GM21528 (cell line): ENCODE data around the gene MYBPC1.
"Not testable (repeated sequence)": the region's sequence is repeated elsewhere in the genome, so short reads cannot be mapped to it uniquely, and the experiment has no call there.

Experiments used
- ATAC-seq: cut with Tn5 transposase; IDR thresholded peaks from one replicate; pipeline ENCODE4 v1.9.1; 2021; ENCODE audit warnings: mild to moderate bottlenecking, moderate library complexity; ENCODE audit not compliant: unreplicated experiment, low FRiP score

The MYBPC1 gene, protein sequence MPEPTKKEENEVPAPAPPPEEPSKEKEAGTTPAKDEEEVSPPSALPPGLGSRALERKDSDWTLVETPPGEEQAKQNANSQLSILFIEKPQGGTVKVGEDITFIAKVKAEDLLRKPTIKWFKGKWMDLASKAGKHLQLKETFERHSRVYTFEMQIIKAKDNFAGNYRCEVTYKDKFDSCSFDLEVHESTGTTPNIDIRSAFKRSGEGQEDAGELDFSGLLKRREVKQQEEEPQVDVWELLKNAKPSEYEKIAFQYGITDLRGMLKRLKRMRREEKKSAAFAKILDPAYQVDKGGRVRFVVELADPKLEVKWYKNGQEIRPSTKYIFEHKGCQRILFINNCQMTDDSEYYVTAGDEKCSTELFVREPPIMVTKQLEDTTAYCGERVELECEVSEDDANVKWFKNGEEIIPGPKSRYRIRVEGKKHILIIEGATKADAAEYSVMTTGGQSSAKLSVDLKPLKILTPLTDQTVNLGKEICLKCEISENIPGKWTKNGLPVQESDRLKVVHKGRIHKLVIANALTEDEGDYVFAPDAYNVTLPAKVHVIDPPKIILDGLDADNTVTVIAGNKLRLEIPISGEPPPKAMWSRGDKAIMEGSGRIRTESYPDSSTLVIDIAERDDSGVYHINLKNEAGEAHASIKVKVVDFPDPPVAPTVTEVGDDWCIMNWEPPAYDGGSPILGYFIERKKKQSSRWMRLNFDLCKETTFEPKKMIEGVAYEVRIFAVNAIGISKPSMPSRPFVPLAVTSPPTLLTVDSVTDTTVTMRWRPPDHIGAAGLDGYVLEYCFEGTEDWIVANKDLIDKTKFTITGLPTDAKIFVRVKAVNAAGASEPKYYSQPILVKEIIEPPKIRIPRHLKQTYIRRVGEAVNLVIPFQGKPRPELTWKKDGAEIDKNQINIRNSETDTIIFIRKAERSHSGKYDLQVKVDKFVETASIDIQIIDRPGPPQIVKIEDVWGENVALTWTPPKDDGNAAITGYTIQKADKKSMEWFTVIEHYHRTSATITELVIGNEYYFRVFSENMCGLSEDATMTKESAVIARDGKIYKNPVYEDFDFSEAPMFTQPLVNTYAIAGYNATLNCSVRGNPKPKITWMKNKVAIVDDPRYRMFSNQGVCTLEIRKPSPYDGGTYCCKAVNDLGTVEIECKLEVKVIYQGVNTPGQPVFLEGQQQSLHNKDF

DNA sequence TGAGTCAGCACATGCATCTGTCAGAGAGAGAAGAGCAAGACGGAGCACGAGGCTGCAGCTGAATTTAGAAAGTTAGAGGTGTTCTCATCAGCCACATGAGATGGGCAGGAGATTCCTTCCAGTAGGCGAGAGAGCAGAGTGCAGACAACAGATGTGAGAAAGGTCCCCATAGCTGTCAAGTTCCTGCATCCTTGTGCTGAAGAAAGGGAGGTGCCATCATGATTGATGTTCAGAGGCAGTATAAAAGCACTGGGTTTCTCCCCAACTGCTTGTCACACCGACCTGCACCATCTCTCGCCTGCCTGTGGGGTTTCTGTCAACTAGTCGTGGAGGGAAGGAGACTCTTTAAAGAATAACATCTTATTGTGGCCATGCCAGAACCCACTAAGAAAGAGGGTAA, at the start of gene MYBPC1:
Gene MYBPC1, plus strand, starts transcription at position 272 of the 400 bp plus-strand sequence. Its CDS starts 100 bp downstream, at position 372.
- no peak for ATAC-seq

GRCh38 chr12:101551362-101552114, 43.2 kb upstream of the MYBPC1 start:
- ATAC-seq, result no peak

GRCh38 chr12:101552277-101552676, 42.5 kb upstream of the MYBPC1 start:
- ATAC-seq, result no peak

DNA sequence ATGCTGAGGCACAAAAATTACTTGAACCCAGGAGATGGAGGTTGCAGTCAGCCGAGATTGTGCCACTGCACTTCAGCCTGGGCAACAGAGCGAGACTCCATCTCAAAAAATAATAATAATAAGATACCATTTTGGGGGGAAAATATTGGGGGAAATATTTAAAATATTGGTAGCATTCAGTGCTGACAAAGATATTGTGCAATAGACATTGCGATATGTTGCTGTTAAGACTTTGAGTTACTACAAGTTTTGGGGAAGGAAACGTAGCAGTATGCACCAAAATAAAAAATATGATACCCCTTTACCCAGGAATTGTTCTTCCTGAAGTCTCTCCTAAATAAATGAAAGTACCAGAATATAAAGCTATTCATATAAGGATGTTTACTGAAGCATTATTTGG, 37.7 kb upstream of the MYBPC1 start:
- no peak for ATAC-seq

DNA sequence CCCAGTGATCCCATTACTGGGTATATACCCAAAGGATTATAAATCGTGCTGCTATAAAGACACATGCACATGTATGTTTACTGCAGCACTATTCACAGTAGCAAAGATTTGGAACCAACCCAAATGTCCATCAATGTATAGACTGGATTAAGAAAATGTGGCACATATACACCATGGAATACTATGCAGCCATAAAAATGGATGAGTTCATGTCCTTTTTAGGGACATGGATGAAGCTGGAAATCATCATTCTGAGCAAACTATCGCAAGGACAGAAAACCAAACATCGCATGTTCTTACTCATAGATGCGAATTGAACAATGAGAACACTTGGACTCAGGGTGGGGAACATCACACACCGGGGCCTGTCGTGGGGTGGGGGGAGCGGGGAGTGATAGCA, 36.0 kb upstream of the MYBPC1 start:
- not testable (repeated sequence) for ATAC-seq

- ATAC-seq, result no peak
Observed at GRCh38 chr12:101563212-101563611, 31.6 kb upstream of the MYBPC1 start.

DNA sequence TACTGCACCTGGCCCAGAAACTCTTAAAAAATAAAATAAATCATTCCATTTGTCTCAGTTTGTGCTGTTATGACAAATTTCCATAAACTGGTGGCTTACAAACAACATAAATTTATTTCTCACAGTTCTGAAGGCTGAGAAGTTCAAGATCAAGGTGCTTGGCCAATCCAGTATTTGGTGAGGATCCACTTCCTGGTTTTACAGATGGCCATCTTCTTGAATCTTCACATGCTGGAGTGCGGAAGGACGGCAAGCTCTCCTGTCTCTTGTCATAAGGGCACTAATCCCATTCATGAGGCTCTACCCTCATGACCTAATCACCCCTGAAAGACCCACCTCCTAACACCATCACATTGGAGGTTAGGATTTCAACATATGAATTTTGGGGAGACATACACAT, 29.9 kb upstream of the MYBPC1 start:
- no peak for ATAC-seq

DNA sequence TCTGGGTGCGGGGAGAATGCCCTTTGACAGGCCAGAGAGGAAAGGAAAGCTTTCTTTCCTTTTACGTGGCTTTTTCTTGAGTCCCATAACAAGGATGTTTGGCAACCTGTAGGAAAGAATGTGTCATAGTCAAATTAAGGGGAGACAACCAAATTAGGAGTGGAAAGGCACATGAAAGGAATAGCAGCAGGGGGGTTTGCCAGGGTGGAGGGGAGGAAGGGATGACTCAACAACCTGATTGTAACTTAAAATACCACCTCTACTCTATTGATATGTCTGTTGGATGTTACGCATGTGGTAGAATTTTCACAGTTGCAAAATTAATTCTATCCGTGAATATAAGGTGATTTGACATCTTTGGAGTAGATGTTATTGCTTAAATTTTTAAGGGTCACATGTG, 28.5 kb upstream of the MYBPC1 start:
- ATAC-seq, result no peak

DNA sequence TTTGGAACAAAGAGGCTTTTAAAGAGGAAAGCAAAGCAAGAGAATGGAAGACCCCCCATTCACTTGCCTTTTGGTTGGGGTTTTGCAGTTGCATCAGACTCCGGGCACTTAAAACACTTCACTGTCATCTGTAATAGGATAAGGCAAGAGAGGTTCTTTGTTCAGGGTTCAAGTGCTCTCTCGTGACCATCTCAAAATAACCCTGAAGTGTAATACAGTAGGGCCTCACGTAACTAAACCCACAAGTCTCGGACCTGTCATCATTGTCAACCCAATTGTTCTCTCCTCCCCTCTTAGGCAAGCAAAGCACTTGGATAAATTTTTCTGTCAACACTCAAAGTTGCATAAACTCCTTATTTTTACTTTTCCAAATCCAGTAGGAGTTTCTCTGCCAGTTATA, 26.9 kb upstream of the MYBPC1 start:
- ATAC-seq, result no peak

DNA sequence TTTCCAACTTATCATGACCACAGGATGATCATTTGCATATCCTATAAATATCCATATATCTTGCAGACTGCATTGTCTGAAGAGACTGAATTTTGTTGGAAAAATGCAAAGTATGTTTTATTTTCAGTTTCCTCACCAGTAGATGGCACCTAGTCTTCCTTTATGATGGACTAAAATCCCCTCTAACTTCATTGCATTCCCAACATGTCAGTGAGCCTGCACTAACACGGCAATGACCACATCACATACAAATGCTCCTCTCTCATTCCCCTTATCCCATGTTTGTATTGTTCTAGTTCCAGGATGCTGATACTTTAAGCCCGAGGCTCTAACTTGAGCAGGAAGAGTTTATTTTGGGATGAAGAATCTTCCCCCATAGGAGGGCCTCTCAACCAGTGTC, 24.7 kb upstream of the MYBPC1 start:
- no peak for ATAC-seq

DNA sequence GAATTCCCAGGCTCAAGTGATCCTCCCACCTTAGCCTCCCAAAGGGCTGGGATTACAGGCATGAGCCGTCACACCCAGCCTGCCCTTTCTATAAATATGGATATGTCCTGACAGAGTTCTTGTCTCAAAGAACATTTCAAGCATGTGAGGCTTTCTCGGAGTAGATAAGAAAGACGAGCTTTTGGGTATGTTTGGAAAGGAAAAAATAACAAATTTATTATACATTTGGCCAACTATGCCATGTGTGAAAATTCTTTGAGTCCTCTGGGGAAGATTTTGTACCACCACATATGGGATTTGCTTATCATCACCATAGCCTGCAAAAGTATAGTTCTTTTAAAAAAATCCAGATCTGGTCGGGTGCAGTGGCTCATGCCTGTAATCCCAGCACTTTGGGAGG, 23.7 kb upstream of the MYBPC1 start:
- ATAC-seq, result no peak

DNA sequence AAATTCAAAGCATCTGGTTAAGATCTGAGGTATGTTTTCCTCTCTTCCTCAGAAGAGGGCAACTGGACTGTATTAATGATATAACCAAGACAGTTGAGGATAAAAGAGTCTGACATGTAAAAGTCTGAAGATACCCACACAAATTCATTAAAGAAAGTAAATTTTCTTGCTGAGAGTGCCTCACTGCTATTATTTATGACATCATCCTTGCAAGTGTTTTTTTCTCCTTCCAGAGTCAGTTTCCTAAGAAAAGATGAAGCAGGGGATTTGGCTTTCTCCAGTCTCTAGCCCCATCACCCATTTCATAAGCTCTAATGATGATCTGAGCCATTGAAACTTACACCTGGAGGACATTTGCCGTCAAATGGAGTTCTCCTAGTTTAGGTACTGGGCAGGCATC, 21.0 kb upstream of the MYBPC1 start:
- no peak for ATAC-seq

DNA sequence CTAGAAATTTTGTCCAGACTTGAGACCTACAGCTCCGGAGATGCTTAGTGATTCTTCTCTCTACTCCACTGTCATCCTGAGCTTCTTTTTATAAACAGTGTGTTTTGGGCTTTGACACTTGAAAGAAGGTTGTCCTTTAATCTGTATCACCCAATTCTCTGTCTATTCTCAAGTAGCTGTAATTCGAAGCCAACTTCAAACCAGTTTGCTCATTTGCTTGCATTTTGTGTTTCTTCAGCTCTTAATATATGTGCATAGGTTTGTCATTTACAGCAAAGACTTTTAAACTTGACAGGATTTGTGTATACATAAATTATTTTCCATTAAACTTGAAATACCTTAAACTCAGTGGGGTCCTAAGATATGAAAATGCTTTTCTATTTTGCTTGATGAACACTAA, 16.4 kb upstream of the MYBPC1 start:
- ATAC-seq, result no peak

- no peak for ATAC-seq
Observed at GRCh38 chr12:101581190-101581589, 13.6 kb upstream of the MYBPC1 start.

DNA sequence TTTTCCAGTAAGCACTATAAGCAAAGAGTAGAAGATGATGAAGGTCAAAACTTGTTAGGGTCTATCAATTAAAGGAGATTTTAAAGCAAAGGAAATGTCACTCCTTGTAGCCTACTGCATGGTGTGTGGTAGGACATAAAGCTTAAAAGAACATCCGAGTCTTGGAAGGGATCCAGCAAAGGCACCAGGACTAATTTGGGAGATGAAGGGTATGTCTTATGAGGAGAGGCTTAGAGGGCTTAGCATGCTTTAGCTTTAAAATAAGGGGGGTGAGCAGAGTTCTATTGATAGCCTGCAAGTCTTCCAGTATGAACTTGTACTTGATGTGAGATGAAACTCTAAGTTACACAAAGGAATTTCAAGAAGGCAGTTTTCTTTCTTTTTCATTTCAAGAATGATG, 11.8 kb upstream of the MYBPC1 start:
- ATAC-seq, result no peak

- no peak for ATAC-seq
Observed at GRCh38 chr12:101590383-101590782, 4.4 kb upstream of the MYBPC1 start.

- ATAC-seq, result no peak
Observed at GRCh38 chr12:101591781-101592180, 3.0 kb upstream of the MYBPC1 start.

DNA sequence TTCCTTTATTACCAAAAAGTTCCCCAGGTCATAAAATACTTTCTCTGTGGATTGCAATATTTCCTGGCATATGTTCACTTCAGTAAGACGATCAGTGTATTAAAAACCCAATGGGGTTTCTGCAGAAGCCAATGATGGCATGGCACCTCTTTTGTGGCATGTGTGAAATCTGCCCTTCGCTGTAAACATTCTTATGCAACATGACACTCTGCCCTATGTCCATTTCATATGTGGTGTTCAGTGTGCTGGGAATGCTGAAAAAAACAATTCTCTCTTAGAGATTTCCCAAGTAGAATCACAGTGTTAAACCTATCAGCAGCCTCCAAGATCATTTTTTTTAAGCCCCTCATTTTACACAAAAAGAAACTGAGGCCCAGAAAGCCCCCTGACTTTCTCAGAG, 2.3 kb upstream of the MYBPC1 start:
- no peak for ATAC-seq

- ATAC-seq, result no peak
Observed at GRCh38 chr12:101592921-101593320, 1.9 kb upstream of the MYBPC1 start.

DNA sequence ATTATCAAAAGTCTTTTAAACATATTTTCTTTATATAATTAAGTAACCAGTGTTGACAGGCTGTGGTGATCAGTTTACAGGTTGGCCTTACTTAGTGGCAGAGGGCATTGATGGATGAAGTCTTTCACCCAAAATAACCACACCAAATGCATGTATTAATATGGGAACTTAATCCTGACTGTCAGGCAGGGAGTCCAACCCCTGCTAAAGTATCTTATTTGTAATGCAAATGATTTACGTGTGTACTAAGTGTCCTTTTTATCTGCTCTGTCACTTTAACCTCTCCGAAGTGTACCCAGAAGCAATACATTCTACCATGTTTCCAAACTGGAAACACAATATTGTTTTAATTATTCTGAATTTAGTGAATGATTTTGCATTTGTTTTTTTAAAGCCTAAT, 1.4 kb downstream of the MYBPC1 start:
- no peak for ATAC-seq
